Aorta (tissue), 5 donors: ENCODE data around the gene SLC22A1. TPM values are rescaled to one million over a fixed set of nuclear protein-coding genes. Genes with fewer than 3 reads are reported as not detected.

ENCODE experiments used
- ATAC-seq: fragments of 200-7000 bp; cut with Tn5 transposase; one replicate; pipeline ENCODE4 v1.9.1; 2022; ENCODE audit warnings: moderate library complexity; ENCODE audit not compliant: low FRiP score
- DNase-seq, 2 donors: peaks; one replicate each; pipeline ENCODE4 v3.0.0-alpha.2; 2020
- H3K27ac ChIP-seq, 2 donors: one replicate each; pipeline ENCODE4 v1.5.1; 2013; ENCODE audit warnings: low read length in 2 of 2, mild to moderate bottlenecking in 2 of 2, moderate library complexity in 2 of 2, control low read depth in 1 of 2, inconsistent platforms in 1 of 2, low read depth in 1 of 2
- H3K27me3 ChIP-seq, 2 donors: one replicate each; pipeline ENCODE4 v1.6.1; 2013; ENCODE audit warnings: control low read depth in 1 of 2, low read length in 1 of 2, mild to moderate bottlenecking in 1 of 2, moderate library complexity in 1 of 2; ENCODE audit not compliant: insufficient read depth in 2 of 2, control insufficient read depth in 1 of 2
- H3K36me3 ChIP-seq, 2 donors: one replicate each; pipeline ENCODE4 v1.6.1; 2013; ENCODE audit warnings: control low read depth in 1 of 2, low read length in 1 of 2, mild to moderate bottlenecking in 1 of 2; ENCODE audit not compliant: insufficient read depth in 2 of 2, control insufficient read depth in 1 of 2
- H3K4me1 ChIP-seq, 2 donors: one replicate each; pipeline ENCODE4 v1.6.1; 2013; ENCODE audit warnings: low read length in 2 of 2, control low read depth in 1 of 2, mild to moderate bottlenecking in 1 of 2, moderate library complexity in 1 of 2; ENCODE audit not compliant: insufficient read depth in 2 of 2, control insufficient read depth in 1 of 2
- H3K4me3 ChIP-seq, 2 donors: one replicate each; pipeline ENCODE4 v1.5.1; 2013; ENCODE audit warnings: low read length in 2 of 2, control low read depth in 1 of 2, mild to moderate bottlenecking in 1 of 2
- H3K9me3 ChIP-seq: one replicate; pipeline ENCODE4 v1.6.1; 2013; ENCODE audit warnings: mild to moderate bottlenecking, low read length; ENCODE audit not compliant: control insufficient read depth
- WGBS, 2 donors: extraction: QIAGEN DNeasy Blood & Tissue Kit; methylation state at CpG; one replicate each; pipeline ENCODE4 v1.1.7; 2013; 5-methylcytosine and 5-hydroxymethylcytosine counted together
- intact Hi-C, 2 donors: fragments of 100-400 bp; cut with DNase I; formaldehyde crosslinking; loops; one replicate each; pipeline versions ENCODE4 v1.14.2 to v1.15.0; 2022
- polyA plus RNA-seq, 2 donors: library from polyadenylated mRNA; stranded (reverse); fragments of 200-250 nt; gene quantifications; one replicate each; pipeline ENCODE4 v1.2.3, GENCODE V29; 2013
- total RNA-seq, 2 donors: library from RNA; stranded (reverse); fragmentation: NEBNext Ultra II Directional; extraction: Animal tissue kit (Norgen Biotek cat#: 25700); gene quantifications; one replicate each; pipeline ENCODE4 v1.2.1, GENCODE V29; 2021
- donor health status: healthy with polysubstance abuse.
- donor health status: Bipolar disorder and iron deficiency.
- donor health status: DM: no; HTN: no; CAD: no.
- donor health status: DM: no; HTN: no; CAD: no.
- donor health status: DM: yes; HTN: yes; CAD: no.

Gene SLC22A1
- total and polyA plus RNA-seq, 4 donors: 1.4 to 2.8 (median 2.5) TPM; not detected in 1

GRCh38 chr6:160082627-160083026 lies 39.0 kb upstream of the SLC22A1 start:
- Histone ChIP-seq H3K4me3 (no peak overlapping the region), H3K9me3 (no peaks in the 10 kb centered on the region), H3K4me1 (no peaks in the 10 kb centered on the region), H3K36me3 (peaks cover 0 to 18% of the 10 kb centered on the region in 2 donors), H3K27me3 (no peaks in the 10 kb centered on the region), H3K27ac (no peak overlapping the region)
- DNase-seq (no peak), ATAC-seq (no peak)
- intact Hi-C loops: loop anchor here (10.0 kb wide), 2 partner anchors 218 to 452 kb away; no protein-coding TSS in a partner anchor
- 76 to 81% methylated on average over 8 of the region's 8 CpGs for WGBS, 2 donors

DNA sequence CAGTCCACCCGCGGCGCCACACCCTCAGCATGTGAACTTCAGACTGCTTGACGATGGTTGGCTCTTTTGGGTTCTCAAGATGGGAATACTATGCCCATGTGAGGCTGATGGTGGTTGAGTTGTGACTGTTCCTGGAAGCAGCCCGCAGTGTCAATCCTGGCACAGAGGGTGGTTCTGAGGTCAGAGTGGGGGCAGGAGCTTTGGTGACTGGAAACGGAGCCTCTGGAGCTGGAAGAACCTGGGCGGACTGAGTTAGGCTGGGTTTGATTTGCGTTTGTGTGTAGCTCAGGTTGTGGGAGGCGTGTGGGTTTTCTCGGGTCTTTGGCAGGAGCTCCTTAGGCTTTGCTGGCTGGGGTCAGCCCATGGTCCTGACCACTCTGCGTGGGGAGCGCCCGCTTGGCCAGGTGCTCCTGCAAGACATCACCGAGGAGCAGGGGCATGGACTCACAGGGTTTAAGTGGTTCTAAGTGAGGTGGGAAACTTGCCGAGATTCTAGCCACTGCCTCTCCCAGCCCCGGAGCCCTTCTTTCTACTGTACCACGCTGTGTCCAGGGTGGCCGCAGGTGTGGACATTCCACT lies 37.3 kb upstream of the SLC22A1 start:
- no peaks in the 10 kb centered on the region for H3K4me1 ChIP-seq
- ATAC-seq (no peak), DNase-seq (no peak)
- peaks cover 0 to 14% of the 10 kb centered on the region in 2 donors for H3K36me3 ChIP-seq
- intact Hi-C loops: loop anchor here (10.0 kb wide), 2 partner anchors 219 to 451 kb away; no protein-coding TSS in a partner anchor
- H3K27me3 ChIP-seq: no peaks in the 10 kb centered on the region
- H3K4me3 ChIP-seq: no peak overlapping the region
- 93% methylated on average over 18 of the region's 18 CpGs for WGBS, 2 donors
- H3K27ac ChIP-seq: no peak overlapping the region
- H3K9me3 ChIP-seq: no peaks in the 10 kb centered on the region

GRCh38 chr6:160085226-160085625 lies 36.4 kb upstream of the SLC22A1 start:
- Histone ChIP-seq H3K36me3 (peaks cover 0 to 11% of the 10 kb centered on the region in 2 donors), H3K4me1 (no peaks in the 10 kb centered on the region), H3K4me3 (no peak overlapping the region), H3K27me3 (no peaks in the 10 kb centered on the region), H3K27ac (no peak overlapping the region), H3K9me3 (no peaks in the 10 kb centered on the region)
- WGBS, 2 donors: 73 to 77% methylated on average over 5 of the region's 5 CpGs
- no peak for ATAC-seq
- intact Hi-C loops: loop anchor here (5.0 to 10.0 kb wide), 3 partner anchors 47 to 450 kb away; no protein-coding TSS in a partner anchor
- DNase-seq: no peak

DNA sequence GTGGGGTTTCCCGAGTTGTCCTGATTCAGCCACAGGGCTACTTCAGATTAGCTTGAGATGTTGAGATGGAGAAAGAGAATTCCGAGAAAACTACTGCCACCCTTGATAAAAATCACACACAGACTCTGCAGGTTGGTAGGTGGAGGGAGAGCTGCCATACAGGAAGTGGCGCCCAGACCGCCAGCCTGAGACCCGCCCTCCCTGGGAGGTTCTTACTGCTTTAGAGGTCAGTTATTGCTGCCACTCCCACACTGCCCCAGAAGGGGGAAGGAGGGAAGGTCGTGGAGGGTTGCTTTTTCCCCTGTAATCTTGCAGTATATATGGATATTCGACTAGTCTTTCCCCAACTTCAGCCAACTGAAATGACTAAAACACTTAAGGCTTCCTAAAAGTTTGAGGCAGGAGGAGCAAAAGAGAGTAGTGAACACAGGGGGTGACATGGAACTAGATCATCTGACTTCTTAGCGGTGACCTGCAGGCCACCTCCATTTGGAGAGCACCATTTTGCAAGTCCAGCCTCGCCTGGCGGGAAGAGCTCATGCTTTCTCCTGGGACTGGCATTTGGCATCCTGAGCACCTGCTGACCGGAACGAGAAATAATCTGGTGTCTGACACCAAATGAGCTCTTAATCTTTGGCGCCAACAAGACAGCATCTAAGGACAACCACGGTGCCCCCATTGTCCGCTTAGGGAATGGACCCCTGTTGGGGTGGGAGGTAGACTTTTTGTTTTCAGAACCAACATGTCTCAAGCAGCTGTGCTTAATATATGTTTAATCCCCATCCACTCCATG lies 35.7 kb upstream of the SLC22A1 start:
- Histone ChIP-seq H3K36me3 (peaks cover 0 to 11% of the 10 kb centered on the region in 2 donors), H3K9me3 (no peaks in the 10 kb centered on the region), H3K27me3 (no peaks in the 10 kb centered on the region), H3K27ac (no peak overlapping the region), H3K4me3 (no peak overlapping the region), H3K4me1 (no peaks in the 10 kb centered on the region)
- WGBS, 2 donors: 88 to 91% methylated on average over 15 of the region's 15 CpGs
- intact Hi-C loops: loop anchor here (5.0 to 10.0 kb wide), 3 partner anchors 46 to 449 kb away; no protein-coding TSS in a partner anchor
- DNase-seq: no peak
- no peak for ATAC-seq

- no peaks in the 10 kb centered on the region for H3K27me3 ChIP-seq
- no peak for ATAC-seq
- H3K9me3 ChIP-seq: no peaks in the 10 kb centered on the region
- intact Hi-C loops: loop anchor here (5.0 to 10.0 kb wide), 3 partner anchors 46 to 448 kb away; no protein-coding TSS in a partner anchor
- H3K4me3 ChIP-seq: no peak overlapping the region
- DNase-seq: no peak
- H3K36me3 ChIP-seq: peaks cover 4 to 11% of the 10 kb centered on the region in 2 donors
- WGBS, 2 donors: 87% methylated on average over 8 of the region's 8 CpGs
- no peak overlapping the region for H3K27ac ChIP-seq
- H3K4me1 ChIP-seq: no peaks in the 10 kb centered on the region
Measured at GRCh38 chr6:160086754-160087153, 34.9 kb upstream of the SLC22A1 start.

GRCh38 chr6:160088069-160088783 lies 33.4 kb upstream of the SLC22A1 start:
- Histone ChIP-seq H3K4me1 (no peaks in the 10 kb centered on the region), H3K27me3 (no peaks in the 10 kb centered on the region), H3K27ac (no peak overlapping the region), H3K36me3 (peaks cover 4 to 16% of the 10 kb centered on the region in 2 donors), H3K4me3 (no peak overlapping the region), H3K9me3 (no peaks in the 10 kb centered on the region)
- 36% methylated on average over 13 of the region's 13 CpGs for WGBS, 2 donors
- ATAC-seq (peak; percentile 88), DNase-seq (peak; percentile 79 to 91)
- intact Hi-C loops: loop anchor here (1.0 to 10.0 kb wide), 5 partner anchors 44 to 447 kb away; no protein-coding TSS in a partner anchor

DNA sequence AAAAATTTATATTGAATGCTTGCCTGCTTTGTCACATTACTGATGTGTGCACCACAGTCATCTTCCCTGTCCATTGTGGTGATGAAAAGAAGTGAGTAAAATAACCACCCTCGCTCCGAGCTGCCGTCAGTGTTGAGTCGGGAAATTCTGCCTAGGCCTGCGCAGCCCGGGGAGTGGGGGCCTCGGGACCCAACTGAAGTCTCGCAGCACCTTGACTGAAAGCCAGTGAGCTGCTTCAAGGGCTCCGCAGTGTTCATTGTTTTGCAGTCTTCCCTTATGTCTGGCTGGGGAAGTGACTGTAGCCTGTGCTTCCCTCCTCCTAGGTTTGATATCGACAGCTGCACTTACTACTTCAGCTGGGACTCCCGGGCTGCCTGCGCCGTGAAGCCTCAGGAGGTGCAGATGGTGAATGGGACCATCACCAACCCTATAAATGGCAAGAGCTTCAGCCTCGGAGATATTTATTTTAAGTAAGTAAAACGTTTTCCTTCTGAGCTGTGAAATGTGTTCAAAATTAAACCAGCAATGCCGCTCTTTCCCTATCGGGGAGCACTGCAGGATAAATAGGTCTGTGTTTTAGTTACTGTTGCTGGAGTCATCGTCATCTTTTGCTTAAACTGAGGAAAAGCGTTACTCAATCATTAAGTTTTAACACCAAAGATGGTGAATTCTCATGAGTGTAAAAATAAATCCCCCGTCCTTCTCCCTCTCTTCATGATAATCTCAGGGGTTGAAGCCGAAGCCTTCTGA lies 32.7 kb upstream of the SLC22A1 start:
- DNase-seq (no peak), ATAC-seq (peak; percentile 22)
- H3K27ac ChIP-seq: peak overlapping the region in 1 of 2 donors; percentile 8
- intact Hi-C loops: loop anchor here (1.0 to 10.0 kb wide), 5 partner anchors 43 to 446 kb away; no protein-coding TSS in a partner anchor
- H3K36me3 ChIP-seq: peaks cover 4 to 16% of the 10 kb centered on the region in 2 donors
- no peak overlapping the region for H3K4me3 ChIP-seq
- H3K9me3 ChIP-seq: no peaks in the 10 kb centered on the region
- H3K27me3 ChIP-seq: no peaks in the 10 kb centered on the region
- 49 to 57% methylated on average over 21 of the region's 21 CpGs for WGBS, 2 donors
- no peaks in the 10 kb centered on the region for H3K4me1 ChIP-seq

DNA sequence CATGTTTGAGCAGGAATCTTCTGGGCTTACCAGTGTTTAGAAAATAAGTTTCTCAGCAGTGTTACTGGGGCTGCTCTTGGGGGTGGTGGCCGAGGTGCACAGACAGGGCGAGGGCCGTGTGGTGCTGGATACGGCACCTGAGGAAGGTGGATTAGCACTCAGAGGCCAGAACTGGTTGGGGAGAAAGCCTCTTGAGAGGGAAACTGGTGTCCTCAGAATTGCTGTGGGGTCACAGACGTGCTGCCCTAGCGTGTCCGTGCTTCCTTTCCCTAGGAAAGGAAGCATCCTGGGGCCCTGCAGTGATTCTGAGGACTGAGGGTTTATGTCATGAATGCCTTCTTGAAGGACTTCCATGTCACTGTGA lies 32.1 kb upstream of the SLC22A1 start:
- H3K27me3 ChIP-seq: no peaks in the 10 kb centered on the region
- no peaks in the 10 kb centered on the region for H3K9me3 ChIP-seq
- intact Hi-C loops: loop anchor here (2.0 to 10.0 kb wide), 4 partner anchors 43 to 445 kb away; no protein-coding TSS in a partner anchor
- H3K36me3 ChIP-seq: peaks cover 4 to 12% of the 10 kb centered on the region in 2 donors
- H3K4me3 ChIP-seq: no peak overlapping the region
- H3K27ac ChIP-seq: no peak overlapping the region
- H3K4me1 ChIP-seq: no peaks in the 10 kb centered on the region
- ATAC-seq: no peak
- WGBS, 2 donors: 91 to 92% methylated on average over 7 of the region's 7 CpGs
- DNase-seq: no peak
